COR-L47 (cell line): ENCODE results near the gene MRC2.

Experiments
- DNase-seq: peaks from one replicate; lab custom pipeline; 2025; lab: John Stamatoyannopoulos, UW

The MRC2 gene

DNA sequence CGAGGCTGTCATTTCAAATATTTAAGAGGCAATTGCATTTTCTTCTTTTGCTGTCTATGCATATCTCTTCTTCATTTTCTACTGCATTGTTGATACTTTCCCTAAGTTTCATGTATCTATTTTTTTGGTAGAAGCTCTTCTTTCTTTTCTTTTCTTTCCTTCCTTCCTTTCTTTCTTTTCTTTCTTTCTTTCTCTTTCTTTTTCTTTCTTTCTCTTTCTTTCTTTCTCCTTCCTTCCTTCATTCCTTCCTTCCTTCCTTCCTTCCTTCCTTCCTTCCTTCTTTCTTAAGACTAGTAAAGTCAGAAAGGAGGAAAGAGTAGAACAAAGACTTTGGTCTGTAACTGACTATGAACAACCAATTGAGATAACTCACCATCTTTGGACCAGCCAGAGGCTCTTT is 33.9 kb downstream of the MRC2 start:
- no peak for DNase-seq

DNA sequence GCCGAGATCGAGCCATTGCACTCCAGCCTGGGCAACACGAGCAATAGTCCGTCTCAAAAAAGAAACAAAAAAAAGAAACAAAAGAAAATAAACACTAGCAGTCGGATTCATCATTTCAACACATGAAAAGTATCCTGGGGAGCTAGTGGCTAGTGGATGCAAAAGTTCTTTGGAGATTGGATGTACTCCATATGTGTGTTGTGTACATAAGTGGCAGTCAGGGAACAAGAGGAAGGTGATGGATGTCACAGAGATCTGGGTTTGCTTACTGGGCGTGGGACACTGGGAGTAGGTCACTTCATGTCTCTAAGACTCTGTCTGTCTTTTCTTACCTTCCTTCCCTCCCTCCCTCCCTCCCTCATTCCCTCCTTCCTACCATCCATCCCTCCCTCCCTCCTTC is 35.4 kb downstream of the MRC2 start:
- no peak for DNase-seq

DNA sequence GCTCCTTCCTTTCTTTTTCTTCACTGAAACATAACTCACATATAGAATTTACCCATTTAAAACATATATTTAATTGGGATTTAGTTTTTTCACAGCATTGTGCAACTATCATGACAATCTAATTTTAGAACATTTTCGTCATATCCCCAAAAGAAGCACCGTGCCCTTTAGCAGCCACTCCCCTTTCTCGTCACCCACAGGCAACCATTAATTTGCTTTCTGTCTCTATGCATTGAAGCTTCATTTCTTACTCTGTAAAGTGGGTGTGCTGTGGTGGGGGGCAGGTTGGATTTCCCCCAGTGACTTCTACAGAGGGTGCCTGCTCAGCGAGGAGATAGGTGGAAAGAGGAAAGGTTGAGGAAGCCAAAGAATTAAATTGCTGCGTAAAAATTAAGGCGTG is 35.8 kb downstream of the MRC2 start:
- no peak for DNase-seq

DNA sequence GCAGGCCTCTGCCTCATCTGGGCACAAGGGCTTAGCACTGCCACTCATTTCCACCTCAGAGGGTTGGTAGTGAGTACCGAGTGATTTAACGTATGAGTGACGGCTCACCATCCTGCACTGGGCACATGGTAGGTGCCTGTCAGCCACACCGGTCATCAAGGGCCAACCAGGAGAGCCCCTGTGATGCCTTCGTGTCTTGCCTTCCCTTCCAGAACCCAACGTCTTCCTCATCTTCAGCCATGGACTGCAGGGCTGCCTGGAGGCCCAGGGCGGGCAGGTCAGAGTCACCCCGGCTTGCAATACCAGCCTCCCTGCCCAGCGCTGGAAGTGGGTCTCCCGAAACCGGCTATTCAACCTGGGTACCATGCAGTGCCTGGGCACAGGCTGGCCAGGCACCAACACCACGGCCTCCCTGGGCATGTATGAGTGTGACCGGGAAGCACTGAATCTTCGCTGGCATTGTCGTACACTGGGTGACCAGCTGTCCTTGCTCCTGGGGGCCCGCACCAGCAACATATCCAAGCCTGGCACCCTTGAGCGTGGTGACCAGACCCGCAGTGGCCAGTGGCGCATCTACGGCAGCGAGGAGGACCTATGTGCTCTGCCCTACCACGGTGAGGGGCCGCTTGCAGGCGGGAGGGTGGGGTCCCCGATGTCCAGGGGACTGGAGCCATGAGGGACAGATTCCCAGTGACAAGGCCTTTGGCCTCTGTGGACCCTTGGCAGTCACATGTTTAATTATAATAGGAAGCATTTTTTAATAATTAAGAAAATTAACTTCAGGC is 37.1 kb downstream of the MRC2 start:
- DNase-seq: no peak

DNA sequence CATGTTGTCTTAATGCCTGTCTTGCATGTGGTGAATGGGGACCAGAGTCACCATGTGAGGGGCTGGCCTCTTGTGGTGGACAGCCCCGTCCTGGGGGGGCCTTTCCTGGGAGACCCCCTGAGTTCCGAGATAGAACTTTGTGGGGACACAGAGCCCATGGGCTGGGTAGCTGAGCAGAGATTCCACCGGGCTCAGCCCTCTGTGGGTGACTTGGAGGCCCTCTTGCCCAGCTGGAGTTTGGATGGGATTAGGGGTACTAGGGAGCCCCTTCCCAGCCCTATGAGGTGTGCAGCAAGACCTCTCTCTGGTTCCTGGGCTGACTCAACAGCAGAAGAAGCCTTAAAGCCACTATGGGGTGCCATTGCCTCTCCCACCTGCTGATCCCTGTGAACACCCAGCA is 38.1 kb downstream of the MRC2 start:
- DNase-seq: no peak

DNA sequence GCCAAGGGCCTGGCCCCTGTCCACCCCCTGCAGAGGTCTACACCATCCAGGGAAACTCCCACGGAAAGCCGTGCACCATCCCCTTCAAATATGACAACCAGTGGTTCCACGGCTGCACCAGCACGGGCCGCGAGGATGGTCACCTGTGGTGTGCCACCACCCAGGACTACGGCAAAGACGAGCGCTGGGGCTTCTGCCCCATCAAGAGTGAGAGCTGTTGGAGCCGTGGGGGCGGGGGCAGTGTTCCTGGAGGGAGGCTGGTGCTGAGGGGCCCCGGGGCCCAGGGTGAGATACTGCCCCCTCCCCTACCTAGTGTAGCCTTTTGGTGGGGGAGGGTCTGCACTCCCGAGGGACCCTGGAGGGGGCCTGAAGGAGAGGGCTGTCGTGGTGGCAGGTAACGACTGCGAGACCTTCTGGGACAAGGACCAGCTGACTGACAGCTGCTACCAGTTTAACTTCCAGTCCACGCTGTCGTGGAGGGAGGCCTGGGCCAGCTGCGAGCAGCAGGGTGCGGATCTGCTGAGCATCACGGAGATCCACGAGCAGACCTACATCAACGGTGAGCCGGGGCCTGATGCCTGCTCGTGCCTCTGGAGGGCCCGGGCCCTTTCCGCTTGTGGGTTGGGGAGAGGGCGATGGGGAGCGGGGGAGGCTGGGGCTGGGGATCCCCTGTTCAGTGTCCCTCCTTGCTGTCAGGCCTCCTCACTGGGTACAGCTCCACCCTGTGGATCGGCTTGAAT is 38.8 kb downstream of the MRC2 start:
- DNase-seq: no peak

DNA sequence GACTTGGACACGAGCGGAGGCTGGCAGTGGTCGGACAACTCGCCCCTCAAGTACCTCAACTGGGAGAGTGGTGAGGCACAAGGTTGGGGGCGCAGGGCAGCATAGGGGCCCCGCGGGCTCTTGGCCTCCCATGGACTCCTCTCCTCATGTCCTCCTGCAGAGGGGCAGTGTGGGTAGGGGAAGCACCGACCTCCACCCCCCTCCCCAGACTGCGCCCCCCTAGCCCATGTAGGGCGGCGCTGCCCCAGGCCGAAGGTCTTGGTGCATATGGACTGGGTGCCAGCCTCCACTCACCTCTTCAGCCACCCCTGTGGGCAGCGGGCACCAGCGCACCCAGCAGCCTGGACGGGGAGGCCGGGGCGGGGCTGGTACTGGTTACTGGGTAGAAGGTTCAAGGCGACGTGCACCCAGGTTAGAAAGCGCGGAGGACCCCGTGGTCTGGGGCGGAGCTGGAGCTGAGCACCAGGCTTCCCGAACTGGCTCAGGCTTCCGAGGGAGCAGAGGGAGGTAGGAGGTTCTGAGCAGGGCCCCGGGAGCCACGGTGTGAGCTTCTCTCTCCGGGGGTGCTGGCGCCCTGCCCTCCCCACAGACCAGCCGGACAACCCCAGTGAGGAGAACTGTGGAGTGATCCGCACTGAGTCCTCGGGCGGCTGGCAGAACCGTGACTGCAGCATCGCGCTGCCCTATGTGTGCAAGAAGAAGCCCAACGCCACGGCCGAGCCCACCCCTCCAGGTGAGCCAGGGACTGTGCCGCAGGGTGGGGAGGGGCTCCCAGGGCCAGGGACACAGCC is 39.5 kb downstream of the MRC2 start:
- DNase-seq: no peak

DNA sequence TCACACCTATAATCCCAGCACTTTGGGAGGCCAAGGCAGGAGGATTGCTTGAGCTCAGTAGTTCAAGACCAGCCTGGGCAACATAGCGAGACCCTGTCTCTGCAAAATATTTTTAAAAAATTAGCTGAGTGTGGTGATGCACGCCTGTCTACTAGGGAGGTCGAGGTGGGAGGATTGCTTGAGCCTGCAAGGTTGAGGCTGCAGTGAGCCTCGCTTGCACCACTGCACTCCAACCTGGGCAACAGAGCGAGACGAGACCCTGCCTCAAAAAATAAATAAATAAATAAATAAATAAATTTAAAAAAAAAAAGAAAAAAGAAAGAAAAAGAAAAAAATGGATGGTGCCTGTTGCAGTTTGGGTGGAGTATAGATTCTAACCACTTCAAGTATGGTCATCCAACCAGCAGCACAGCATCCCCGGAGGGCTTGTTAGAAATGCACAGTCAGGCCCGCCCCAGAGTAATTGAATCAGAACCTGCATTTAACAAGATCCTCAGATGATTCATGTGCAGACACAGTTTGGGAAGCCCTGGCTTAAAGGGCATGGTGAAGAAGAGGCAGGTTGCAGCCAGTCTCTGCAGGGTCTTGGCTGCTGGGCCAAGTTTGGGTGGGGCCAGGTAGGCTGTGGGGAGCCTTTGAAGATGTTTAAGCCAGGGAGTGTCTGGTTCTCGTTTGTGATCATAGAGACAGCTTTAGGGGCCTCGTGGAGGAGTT is 40.8 kb downstream of the MRC2 start:
- DNase-seq: no peak

DNA sequence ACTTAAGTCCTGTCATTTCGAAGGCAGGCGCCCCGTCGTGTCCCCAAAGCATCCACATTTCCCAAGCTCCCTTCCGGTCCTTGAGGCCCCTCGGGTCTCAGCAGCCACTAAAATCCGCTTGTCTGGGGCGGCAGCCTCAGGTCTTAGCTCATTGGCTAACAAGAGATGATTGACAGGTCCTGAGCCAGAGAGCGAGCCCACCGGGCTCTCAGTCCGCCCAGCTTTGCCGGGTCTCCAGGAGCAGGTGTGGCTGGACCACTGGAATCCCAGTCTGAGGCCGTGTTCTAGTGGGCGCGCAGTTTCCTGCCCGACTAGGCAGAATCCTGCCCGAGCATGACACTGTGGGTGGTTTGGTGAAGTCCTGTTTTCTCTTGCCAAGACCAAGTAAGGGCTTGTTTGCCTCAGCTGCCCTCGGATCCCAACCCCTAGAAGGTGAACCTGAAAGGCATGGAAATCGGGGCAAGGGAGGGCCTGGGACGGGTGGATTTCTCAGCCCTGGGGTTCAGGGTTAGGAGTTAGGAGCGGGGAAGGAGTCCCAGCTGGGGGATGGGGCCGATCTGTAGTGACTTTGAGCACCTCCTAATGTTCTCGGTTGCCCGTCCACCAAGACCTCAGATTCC is 42.8 kb downstream of the MRC2 start:
- DNase-seq: no peak

DNA sequence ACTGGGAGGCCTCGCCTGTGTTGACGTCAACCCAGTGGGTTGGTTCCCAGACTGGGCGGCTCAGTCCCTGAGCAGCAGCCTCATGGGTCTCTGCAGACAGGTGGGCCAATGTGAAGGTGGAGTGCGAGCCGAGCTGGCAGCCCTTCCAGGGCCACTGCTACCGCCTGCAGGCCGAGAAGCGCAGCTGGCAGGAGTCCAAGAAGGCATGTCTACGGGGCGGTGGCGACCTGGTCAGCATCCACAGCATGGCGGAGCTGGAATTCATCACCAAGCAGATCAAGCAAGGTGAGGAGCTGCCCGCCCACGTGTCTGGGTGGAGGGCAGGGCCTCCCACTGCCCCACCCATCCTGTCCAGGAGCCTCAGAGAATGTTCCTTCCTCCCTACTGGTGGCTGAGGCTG is 44.1 kb downstream of the MRC2 start:
- DNase-seq: peak; percentile 24

DNA sequence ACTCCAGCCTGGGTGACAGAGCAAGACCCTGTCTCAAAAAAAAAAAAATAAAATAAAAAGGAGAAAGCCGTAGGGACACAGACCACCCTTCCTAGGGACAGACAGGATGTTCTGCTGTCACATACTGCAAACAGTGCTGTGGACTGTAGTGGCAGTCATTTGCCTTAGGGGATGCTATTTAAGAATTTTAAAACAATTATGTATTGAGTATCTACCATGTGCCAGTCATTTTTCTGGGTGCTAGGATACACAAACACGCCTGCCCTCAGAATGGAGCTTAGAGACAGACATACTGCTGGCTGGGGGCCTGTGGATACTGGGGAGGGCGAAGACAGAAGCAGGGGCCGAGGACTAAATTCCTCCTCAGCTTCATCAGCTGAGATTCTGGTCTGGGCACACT is 45.5 kb downstream of the MRC2 start:
- DNase-seq: no peak

DNA sequence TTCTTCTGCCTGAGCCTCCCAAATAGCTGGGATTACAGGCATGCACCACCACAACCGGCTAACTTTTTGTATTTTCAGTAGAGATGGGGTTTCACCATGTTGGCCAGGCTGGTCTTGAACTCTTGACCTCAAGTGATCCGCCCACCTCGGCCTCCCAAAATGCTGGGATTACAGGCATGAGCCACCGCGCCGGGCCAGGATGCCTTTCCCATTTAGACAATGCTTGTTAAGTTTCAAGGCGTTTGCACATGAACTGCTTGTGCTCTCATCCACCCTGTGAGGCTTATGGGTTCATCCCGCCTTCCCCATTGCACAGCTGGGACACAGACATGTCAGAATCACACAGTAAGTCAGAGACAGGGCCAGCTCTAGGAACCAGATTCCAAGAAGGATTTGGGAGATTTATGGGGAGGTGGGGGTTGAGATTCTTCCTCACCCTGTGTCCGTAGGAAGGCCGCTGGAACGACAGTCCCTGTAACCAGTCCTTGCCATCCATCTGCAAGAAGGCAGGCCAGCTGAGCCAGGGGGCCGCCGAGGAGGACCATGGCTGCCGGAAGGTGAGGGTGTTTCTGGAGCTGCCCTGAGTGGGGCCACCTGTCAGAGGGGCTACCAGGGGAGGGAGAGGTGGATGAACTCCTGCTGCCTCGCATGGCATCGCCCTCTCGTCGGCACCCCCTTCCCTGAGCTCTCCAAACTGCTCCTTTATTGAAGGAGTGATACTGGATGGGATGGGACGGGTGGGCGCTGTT is 46.3 kb downstream of the MRC2 start:
- DNase-seq: no peak

DNA sequence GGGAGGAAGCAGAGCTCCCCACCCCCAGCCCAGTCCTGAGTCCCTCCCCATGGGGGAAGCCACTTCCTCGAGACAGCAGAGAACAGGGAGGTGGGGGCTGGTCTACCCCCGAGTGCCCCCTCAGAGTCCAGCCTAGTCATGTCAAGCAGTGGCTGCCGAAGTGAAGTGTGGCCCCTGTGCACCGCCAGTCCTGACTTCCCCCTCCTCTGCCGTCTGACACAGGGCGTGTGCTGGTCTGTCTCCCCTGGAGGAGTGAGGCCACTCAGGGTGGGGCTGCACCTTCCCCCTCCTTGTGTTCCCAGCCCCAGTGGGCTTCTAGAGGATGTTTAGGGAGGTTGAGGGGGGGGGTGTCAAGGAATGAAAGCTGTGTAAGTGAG is 46.9 kb downstream of the MRC2 start:
- no peak for DNase-seq

DNA sequence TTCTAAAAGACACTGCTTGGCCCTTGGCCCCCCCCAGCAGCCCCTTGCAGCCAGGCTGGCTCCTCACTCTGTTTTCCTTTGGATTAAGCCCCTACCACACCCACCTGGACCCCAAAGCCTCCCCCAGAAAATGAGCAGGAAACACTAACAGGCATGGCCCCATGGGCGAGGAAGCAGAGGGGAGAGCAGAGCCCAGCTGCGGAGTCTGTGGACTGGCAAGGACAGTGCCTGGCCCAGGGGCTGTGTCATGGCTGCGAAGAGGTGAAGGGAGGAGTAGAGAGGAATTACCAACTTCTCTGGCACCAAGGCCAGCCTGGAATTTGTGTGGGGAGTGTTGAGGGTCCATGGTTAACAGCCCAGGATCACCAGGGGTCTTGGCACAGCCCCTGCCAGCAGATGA is 47.4 kb downstream of the MRC2 start:
- no peak for DNase-seq

DNA sequence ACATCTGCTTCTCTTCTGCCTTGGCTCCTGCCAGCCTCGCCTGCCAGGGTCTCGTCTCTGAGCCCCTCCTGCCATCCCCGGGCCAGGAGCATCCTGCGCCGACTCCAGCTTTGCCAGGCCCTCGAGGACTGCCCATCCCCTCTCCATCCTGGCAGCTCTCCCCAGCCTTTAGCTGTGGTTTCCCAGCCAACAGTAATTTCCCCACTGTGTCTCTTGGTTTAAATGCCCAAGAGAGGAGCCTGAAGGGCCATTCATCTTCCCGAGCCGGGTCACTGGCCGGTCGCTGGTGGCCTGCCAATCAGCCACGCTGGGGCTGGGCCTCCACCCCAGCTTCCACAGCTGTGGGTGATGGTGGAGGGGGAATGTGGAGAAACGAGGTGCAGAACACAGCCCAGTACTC is 47.8 kb downstream of the MRC2 start:
- DNase-seq: no peak

DNA sequence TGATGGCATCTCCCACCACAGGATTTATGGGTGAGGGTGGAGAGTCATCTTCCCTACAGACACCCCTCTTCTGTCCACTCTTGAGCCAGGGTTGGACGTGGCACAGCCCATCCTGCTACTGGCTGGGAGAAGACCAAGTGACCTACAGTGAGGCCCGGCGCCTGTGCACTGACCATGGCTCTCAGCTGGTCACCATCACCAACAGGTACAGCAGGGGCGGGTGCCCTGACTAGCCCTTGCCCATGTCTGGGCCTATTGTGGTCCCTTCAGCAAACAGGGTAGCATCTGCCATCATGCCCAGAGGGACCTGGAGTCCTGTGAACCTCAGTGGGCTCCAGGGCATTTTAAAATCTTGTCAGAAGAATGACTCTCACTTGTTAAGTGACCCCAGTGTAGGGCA is 48.2 kb downstream of the MRC2 start:
- no peak for DNase-seq

DNA sequence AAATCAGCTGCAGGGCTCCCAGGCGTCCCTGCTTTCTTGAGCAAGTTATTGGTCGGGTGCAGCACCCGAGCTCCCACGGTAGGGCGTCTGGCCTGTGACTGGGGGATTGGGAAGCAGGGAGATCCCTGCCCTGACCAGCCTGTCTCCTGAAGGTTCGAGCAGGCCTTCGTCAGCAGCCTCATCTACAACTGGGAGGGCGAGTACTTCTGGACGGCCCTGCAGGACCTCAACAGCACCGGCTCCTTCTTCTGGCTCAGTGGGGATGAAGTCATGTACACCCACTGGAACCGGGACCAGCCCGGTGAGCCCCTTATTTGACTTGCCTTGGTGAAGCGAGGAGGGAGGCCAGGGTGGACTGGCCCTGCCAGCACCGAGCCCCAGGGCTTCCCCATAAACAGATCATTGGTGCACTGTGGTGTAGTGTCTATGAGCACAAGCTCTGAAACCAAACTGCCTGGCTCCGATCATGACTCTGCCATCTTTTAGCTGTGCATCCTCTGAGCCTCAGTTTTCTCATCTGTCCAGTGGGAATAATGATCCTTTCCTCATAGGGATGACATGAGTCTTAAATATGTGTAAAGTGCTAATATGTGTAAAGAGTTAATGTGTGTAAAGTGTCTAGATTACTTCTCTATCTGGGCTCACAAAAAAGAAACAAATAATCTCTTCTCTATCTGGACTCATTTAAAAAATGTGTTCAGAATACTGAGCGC is 48.9 kb downstream of the MRC2 start:
- no peak for DNase-seq

DNA sequence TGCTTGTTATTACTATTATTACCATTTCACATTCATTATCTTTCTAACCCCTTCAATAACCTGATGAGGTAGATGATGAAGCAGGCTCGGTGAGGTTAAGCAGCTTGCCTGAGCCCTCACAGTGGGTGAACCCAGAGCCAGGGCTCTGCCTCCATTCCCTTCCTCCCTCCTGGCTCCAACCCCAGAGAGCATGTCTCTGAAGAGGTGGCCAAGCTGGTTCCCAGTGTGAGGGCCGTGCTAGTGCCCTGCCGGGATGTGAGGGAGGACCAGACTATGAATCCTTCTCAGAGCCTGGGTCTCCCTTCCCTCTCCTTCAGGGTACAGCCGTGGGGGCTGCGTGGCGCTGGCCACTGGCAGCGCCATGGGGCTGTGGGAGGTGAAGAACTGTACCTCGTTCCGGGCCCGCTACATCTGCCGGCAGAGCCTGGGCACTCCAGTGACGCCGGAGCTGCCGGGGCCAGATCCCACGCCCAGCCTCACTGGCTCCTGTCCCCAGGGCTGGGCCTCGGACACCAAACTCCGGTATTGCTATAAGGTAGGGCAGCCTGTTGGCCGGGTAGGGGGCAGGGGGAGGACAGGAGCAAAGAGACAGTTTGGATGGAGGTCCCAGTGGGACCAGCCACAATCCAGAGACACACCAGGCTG is 49.6 kb downstream of the MRC2 start:
- no peak for DNase-seq

DNA sequence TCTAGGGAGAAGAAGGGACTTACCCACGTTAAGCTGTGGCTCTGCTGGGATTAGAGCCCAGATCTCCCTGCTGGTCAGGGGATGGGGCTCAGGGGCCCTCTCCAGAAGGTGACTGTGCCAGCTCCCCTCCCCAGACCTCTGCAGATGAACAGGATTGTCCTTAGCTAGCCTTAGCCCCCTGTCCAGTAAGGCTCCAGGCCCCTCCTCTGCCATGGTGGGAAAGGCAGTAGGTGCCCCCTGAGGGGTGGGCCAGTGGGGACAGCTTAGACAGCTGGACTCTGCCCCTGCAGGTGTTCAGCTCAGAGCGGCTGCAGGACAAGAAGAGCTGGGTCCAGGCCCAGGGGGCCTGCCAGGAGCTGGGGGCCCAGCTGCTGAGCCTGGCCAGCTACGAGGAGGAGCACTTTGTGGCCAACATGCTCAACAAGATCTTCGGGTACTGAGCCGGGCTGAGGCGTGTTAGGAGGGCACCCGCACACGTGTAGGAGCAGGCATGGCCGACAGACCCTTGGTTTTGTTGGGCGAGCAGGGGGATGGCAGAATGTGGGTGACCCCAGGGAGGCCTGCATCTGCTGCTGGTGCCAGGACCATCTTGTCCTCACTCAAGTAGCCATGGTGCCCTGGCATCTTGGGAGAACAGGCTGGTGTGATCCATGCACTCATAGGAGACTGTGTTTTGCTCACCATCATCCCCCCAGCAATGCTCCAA is 50.9 kb downstream of the MRC2 start:
- DNase-seq: no peak
